HEK293T (cell line): ENCODE measurements around the gene ITGA1.
A peak's percentile ranks its signal among the peaks of the same experiment; 100 is the strongest.

ENCODE experiments used
- CTCF ChIA-PET: fragments of 350-600 bp; formaldehyde crosslinking; extraction: SDS; loops from one replicate; lab custom pipeline; 2021; ENCODE audit warnings: antibody characterized with exemption, inconsistent platforms; lab: Yijun Ruan, JAX
- POLR2A ChIA-PET: fragments of 350-600 bp; formaldehyde crosslinking; extraction: SDS; loops from one replicate; lab custom pipeline; 2020; ENCODE audit warnings: antibody characterized with exemption, inconsistent platforms; lab: Yijun Ruan, JAX
- DNase-seq: peaks from one replicate; pipeline ENCODE4 v3.0.0; 2012; ENCODE audit warnings: mixed read lengths; ENCODE audit errors: extremely low spot score
- ARNT ChIP-seq: fragments of 450-650 bp; IDR thresholded peaks from 2 replicates; pipeline ENCODE4 v1.6.1; 2017; ENCODE audit warnings: mild to moderate bottlenecking
- BHLHE40 ChIP-seq: fragments of 450-650 bp; IDR thresholded peaks from 2 replicates; pipeline ENCODE4 v1.6.1; 2016; ENCODE audit warnings: mild to moderate bottlenecking, moderate library complexity, borderline replicate concordance
- CTBP1 ChIP-seq: fragments of 450-650 bp; IDR thresholded peaks from 2 replicates; pipeline ENCODE4 v1.6.1; 2016; ENCODE audit warnings: borderline replicate concordance
- ELF4 ChIP-seq: fragments of 450-650 bp; IDR thresholded peaks from 2 replicates; pipeline ENCODE4 v1.6.1; 2017; ENCODE audit warnings: antibody characterized with exemption
- FOXA1 ChIP-seq: fragments of 450-650 bp; IDR thresholded peaks from 2 replicates; pipeline ENCODE4 v1.6.1; 2016; ENCODE audit warnings: mild to moderate bottlenecking
- FOXK2 ChIP-seq: fragments of 450-650 bp; IDR thresholded peaks from 2 replicates; pipeline ENCODE4 v1.6.1; 2016; ENCODE audit warnings: mild to moderate bottlenecking
- FOXM1 ChIP-seq: fragments of 450-650 bp; IDR thresholded peaks from 2 replicates; pipeline ENCODE4 v1.6.1; 2017; ENCODE audit warnings: mild to moderate bottlenecking, borderline replicate concordance
- HDGF ChIP-seq: fragments of 450-650 bp; IDR thresholded peaks from 2 replicates; pipeline ENCODE4 v1.6.1; 2017; ENCODE audit warnings: antibody characterized with exemption, borderline replicate concordance
- L3MBTL2 ChIP-seq: fragments of 450-650 bp; conservative IDR thresholded peaks from 2 replicates; pipeline ENCODE4 v1.6.1; 2016; ENCODE audit warnings: mild to moderate bottlenecking
- LEF1 ChIP-seq: fragments of 450-650 bp; IDR thresholded peaks from 2 replicates; pipeline ENCODE4 v1.6.1; 2017; ENCODE audit warnings: mild to moderate bottlenecking, borderline replicate concordance
- NFRKB ChIP-seq: fragments of 450-650 bp; IDR thresholded peaks from 2 replicates; pipeline ENCODE4 v1.6.1; 2016; ENCODE audit warnings: mild to moderate bottlenecking, moderate library complexity
- SP1 ChIP-seq: fragments of 450-650 bp; IDR thresholded peaks from 2 replicates; pipeline ENCODE4 v1.6.1; 2017
- SUZ12 ChIP-seq: fragments of 450-650 bp; IDR thresholded peaks from 2 replicates; pipeline ENCODE4 v1.6.1; 2016; ENCODE audit warnings: mild to moderate bottlenecking
- TARDBP ChIP-seq: fragments of 450-650 bp; IDR thresholded peaks from 2 replicates; pipeline ENCODE4 v1.6.1; 2016
- ZNF384 ChIP-seq: fragments of 450-650 bp; IDR thresholded peaks from 2 replicates; pipeline ENCODE4 v1.6.1; 2016
- TF ChIP-seq, protein P1 (sequence below): fragments of 450-650 bp; IDR thresholded peaks from 2 replicates; pipeline ENCODE4 v1.6.1; 2016

ITGA1 gene

DNA sequence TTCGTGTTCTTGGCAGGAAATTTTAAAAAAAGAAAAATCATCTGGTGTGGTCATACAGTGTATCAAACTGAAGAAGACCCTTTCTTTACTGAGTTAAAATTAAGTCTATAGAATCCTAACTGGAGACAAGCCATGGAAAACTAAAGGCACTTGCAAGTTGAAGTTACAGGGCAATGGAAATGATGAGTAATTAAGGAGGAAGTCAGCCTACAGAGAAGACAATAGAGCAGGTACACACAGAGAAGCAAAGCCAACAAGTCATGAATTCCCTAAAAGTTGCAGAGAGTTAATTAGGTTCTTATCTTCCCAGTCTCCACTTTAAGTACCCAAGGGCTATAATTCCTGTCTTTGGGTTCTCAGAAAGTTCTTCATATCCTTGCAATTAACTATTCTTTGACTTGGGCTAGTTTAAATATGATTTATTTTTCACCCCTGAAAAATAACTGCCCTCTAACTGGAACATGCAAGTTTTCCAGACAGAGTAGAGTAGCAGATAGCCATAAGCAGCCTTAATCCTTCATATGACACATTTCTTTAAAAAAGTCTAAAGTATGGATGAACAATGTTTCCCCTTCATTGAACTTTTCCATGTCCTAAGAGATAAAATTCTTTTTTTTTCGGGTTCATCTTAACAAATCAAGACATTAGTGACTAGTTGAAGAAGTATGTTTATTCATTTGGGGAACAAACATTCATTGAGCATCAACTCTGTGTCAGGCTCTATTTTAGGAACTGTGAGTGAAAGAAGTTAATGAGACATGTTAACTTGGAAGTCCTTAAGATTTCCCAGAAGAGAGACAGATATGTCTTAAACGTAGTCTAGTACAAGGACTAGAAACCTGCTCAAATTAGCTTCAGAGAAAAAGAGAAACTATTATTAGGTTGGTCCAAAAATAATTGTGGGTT is 196.3 kb downstream of the ITGA1 start:
- CTCF ChIA-PET = no interaction called here
- no peak for TF ChIP-seq FOXA1
- no peak for TF ChIP-seq CTBP1
- no peak for TF ChIP-seq L3MBTL2
- TF ChIP-seq LEF1 = no peak
- DNase-seq = no peak
- POLR2A ChIA-PET = no interaction called here

DNA sequence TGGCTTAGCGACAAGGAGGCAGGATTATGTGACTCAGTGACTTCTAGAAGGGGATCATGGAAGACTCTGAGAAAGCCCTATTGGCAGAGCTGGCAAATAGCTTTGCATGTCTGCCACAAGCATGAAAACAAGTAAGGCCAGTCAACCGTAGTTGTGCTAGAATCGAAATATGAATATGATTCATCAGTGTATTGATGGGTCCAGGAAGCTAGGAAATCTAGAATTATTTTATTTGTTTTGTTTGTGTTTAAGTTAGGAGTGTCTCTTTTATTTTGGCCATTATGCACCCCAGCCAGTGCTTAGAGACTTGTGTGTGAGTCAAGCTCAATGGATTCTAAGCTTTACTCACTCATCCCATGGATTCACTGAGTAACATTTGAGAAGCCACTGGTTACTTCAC is 197.6 kb downstream of the ITGA1 start:
- ChIA-PET CTCF (interaction anchor here (0.8 kb wide), 1 partner anchor 119 kb away, joined by 3 read pairs; no protein-coding TSS in a partner anchor), POLR2A (no interaction called here)
- no peak for DNase-seq
- no peak for TF ChIP-seq FOXK2
- TF ChIP-seq TARDBP = no peak
- no peak for TF ChIP-seq SP1
- TF ChIP-seq SUZ12 = no peak
- TF ChIP-seq LEF1 = no peak
- no peak for TF ChIP-seq ELF4
- TF ChIP-seq FOXM1 = no peak
- no peak for TF ChIP-seq ZNF384
- no peak for TF ChIP-seq ARNT
- no peak for TF ChIP-seq HDGF
- TF ChIP-seq CTBP1 = no peak
- TF ChIP-seq BHLHE40 = no peak
- no peak for TF ChIP-seq FOXA1
- TF ChIP-seq L3MBTL2 = no peak

DNA sequence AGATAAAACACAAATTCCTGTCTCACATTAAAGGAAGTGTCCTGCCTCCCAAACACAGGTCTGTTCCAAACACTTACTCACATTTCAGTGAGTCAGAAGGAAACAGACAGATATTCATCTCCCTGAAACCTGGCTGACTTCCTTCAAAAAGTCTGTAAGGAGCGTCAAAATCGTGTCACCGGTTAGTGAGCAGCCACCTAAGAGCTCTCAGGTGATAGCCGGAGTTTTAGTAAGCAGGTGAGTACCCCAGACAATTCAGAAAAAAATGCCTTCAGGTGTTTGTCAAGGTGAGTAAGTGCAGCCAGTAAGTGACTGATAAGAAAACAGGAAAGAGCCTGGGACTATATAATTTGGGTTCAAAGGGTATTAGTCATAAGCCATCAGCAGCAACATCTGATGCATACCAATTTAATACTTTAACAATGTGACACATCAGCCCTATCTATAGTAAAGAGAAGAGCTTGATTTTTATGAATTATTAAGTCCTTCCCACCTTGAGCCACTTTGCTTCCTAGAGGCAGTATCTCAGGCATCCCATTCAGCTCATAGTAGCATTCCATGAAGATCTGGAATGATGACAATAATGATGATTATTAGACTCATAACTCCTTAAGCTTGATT is 200.1 kb downstream of the ITGA1 start:
- CTCF ChIA-PET = no interaction called here
- POLR2A ChIA-PET = no interaction called here

DNA sequence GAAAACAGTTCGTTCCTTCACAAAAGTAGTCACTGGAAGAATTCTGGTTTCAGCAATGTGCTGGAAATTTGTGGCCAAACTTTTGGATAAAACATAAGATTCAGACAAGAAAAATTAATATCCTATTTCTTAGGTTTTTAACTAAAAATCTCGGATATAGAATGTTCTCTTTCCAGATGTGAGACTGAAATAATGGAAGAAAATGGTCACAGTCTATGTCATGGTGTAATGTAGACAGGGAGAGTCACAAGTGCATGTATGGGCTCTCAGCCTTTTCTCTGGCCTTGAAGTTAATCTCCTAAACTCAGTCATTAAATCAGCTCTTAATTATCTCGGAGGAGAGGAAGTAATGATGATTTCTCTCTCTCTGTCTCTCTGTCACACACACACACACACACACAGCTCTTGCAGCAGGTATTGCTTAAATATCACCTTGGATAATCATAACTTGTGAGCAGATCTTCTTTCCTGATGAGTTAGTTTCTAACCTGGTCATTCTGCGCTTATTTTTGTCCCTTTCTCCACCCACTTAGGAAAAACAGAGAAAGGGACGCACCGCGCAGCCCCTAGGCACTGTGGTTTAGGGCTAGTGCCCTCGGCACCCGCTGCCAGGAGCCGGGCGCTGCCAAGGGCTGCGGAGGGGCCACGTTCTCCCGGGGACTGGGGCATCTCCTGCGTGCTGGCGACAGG is 200.8 kb downstream of the ITGA1 start:
- ChIA-PET POLR2A (no interaction called here), CTCF (no interaction called here)
- TF ChIP-seq ELF4 (no peak), HDGF (no peak), TARDBP (no peak), SUZ12 (no peak), CTBP1 (no peak), BHLHE40 (no peak), ARNT (no peak), LEF1 (no peak), FOXA1 (no peak), L3MBTL2 (no peak), FOXM1 (no peak), SP1 (no peak), NFRKB (no peak), FOXK2 (no peak), ZNF384 (no peak)
- TF ChIP-seq, protein P1, sequence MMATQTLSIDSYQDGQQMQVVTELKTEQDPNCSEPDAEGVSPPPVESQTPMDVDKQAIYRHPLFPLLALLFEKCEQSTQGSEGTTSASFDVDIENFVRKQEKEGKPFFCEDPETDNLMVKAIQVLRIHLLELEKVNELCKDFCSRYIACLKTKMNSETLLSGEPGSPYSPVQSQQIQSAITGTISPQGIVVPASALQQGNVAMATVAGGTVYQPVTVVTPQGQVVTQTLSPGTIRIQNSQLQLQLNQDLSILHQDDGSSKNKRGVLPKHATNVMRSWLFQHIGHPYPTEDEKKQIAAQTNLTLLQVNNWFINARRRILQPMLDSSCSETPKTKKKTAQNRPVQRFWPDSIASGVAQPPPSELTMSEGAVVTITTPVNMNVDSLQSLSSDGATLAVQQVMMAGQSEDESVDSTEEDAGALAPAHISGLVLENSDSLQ = no peak
- DNase-seq = no peak

More for the DNA sequence above, 200.1 kb downstream of the ITGA1 start:
- DNase-seq = no peak
- TF ChIP-seq HDGF (no peak), NFRKB (no peak), FOXA1 (no peak), FOXK2 (no peak), SP1 (no peak), ELF4 (no peak), FOXM1 (no peak), BHLHE40 (no peak), CTBP1 (no peak), ZNF384 (no peak), TARDBP (no peak), SUZ12 (no peak), ARNT (no peak), L3MBTL2 (no peak), LEF1 (no peak)
- TF ChIP-seq, protein P1 = no peak

DNA sequence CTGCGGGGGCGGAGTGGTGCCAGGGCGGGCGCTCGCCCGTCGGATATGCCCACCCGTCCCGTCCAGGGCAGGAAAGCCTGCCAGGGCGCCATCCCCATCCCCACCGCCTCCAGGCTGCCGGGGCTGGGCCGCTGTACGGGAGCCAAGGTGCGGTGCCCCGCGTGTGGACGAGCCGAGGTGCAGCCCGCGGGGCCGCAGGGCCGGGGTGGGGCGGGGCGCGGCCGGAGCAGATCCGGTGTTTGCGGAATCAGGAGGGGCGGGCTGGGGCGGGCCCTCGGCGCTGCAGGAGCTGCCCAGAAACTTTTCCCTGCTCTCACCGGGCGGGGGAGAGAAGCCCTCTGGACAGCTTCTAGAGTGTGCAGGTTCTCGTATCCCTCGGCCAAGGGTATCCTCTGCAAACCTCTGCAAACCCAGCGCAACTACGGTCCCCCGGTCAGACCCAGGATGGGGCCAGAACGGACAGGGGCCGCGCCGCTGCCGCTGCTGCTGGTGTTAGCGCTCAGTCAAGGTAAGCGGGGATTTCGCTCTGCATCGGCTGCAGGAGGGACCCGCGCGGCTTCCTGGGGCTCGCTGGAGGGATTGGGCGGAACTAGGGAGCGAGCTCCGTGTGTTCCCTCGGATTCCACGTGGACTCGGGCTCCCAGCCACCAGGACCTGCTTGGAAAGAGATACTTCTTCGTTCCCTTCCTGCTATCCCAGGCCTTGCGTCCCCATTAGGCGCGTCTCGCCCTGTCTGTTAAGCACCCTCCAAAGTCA is 201.5 kb downstream of the ITGA1 start, which contains the start of gene ITGA2:
Gene ITGA2, plus strand, starts transcription at position 328 of the 756 bp plus-strand sequence. Its CDS starts 117 bp downstream, at position 445.
- POLR2A ChIA-PET = no interaction called here
- CTCF ChIA-PET = interaction anchor here (0.7 kb wide), 1 partner anchor 1361 kb away, joined by 3 read pairs; no protein-coding TSS in a partner anchor
- TF ChIP-seq ELF4 (no peak), L3MBTL2 (peak; percentile 42; the same call in 1 of the 2 replicates), FOXA1 (no peak)
- DNase-seq = peak; percentile 68
